ENCODE measurements around the gene MND1.
"Not testable (repeated sequence)": the region's sequence is repeated elsewhere in the genome, so short reads cannot be mapped to it uniquely, and the experiment has no call there.

Gene MND1

DNA sequence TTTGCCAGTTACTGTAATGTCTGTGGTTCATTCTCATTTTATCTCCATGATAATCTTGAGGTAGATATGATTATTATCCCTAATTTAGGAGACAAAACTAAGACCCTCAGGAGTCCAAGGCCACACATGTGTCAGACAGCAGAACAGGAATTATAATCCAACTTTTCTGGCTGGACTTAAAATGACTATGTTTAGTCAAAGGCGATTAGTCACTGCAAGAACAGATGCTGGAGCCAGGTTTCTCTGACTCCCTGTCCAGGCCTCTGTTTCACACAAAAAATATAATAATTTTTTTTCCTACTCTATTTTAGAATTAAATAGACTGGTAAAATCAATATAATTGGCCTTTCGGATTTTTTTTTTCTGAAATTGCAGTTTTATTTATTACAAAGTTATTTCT, 64.9 kb downstream of the MND1 start:
- TF ChIP-seq, protein P1, sequence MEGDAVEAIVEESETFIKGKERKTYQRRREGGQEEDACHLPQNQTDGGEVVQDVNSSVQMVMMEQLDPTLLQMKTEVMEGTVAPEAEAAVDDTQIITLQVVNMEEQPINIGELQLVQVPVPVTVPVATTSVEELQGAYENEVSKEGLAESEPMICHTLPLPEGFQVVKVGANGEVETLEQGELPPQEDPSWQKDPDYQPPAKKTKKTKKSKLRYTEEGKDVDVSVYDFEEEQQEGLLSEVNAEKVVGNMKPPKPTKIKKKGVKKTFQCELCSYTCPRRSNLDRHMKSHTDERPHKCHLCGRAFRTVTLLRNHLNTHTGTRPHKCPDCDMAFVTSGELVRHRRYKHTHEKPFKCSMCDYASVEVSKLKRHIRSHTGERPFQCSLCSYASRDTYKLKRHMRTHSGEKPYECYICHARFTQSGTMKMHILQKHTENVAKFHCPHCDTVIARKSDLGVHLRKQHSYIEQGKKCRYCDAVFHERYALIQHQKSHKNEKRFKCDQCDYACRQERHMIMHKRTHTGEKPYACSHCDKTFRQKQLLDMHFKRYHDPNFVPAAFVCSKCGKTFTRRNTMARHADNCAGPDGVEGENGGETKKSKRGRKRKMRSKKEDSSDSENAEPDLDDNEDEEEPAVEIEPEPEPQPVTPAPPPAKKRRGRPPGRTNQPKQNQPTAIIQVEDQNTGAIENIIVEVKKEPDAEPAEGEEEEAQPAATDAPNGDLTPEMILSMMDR (IDR thresholded peaks at IDR 0.05; ENCODE audit: low read depth, low read length), result no peak
- peak; percentile 58 to 84 for DNase-seq (ENCODE audit: low read depth in 2 of 2)
- H3K4me3 ChIP-seq (replicated peaks in 1 of 2; ENCODE audit: low read depth in 2 of 2, low read length in 2 of 2), result no peak overlapping the region

DNA sequence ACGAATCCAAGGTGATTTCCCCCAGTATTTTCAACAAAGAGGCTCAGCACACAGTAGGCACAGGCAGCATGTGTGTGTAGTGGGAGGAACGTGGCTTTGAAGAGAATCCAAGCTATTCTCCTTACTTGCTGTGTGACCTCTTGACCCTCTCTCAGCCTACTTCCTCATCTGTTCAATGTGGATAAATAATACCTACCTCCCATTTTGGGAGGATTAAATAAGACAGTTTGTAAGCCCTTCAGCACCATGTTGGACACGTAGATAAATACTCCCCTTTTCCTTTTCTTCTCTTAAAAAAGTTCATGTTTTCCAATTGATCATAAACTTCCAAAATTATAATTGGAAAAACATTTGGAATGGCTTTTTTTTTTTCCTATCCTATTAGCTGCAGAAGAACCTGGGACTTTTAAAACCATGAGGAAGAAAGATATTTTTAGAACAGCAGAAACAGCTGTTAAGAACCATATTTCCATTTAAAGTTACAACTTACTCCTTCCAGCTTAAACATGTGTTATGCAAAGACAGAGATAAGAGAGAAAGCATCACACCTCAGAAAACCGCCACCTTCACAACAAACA, 65.5 kb downstream of the MND1 start:
- TF ChIP-seq, protein P1 (IDR thresholded peaks at IDR 0.05; ENCODE audit: low read depth, low read length), result no peak
- H3K4me3 ChIP-seq (replicated peaks in 1 of 2; ENCODE audit: low read depth in 2 of 2, low read length in 2 of 2), result no peak overlapping the region
- DNase-seq (ENCODE audit: low read depth in 2 of 2), result peak in 1 of 2 donors; percentile 26

DNA sequence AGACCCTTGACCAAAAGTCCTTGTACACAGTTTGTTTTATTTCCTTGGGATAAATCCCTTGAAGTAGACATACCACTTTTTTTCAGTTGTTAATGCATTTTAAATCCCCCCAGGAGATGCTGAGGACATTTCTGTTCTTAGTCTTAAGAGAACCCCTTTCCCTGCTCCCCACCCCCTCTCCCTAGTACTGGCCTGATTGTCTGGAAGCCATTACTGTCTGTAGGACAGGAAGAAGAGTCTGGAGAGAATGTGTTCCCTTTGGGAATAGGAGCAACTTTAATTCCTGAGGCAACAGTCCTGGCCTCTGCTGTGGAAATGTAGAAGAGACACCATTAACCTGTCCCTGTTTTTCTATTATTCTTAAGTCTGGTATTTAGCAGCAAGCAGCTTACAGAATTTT, 69.4 kb downstream of the MND1 start:
- TF ChIP-seq, protein P1 (IDR thresholded peaks at IDR 0.05; ENCODE audit: low read depth, low read length), result no peak
- H3K4me3 ChIP-seq (replicated peaks in 1 of 2; ENCODE audit: low read depth in 2 of 2, low read length in 2 of 2), result no peak overlapping the region
- DNase-seq (ENCODE audit: low read depth in 2 of 2), result no peak

DNA sequence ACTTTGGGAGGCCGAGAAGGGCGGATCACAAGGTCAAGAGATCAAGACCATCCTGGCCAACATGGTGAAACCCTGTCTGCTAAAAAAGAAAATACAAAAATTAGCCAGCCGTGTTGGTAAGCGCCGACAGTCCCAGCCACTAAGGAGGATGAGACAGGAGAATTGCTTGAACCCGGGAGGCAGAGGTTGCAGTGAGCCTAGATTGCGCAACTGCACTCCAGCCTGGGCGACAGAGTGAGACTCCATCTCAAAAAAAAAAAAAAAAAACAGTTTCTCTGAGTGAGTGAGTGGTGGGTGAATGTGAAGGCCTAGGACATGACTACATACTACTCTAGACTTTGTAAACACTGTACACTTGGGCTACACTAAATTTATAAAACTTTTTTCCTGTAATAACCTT, 72.0 kb downstream of the MND1 start:
- not testable (repeated sequence) for H3K4me3 ChIP-seq (replicated peaks in 1 of 2; ENCODE audit: low read depth in 2 of 2, low read length in 2 of 2); DNase-seq (ENCODE audit: low read depth in 2 of 2)

DNA sequence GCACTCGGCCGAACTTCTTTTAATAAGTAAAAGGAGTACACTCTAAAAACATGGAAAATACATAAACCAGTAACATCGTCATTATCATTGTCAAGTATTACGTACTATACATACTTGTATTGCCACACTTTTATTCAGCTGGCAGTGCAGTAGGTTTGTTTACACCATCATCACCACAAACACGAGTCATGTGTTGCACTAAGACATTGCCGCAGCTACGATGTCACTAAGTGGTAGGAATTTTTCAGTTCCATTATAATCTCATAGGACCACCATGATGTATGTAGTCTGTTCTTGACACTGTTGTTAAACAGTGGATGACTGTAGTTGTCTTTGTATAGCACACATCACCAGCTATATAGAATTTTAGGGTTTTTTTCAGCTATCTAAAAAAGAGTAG, 73.6 kb downstream of the MND1 start:
- peak; percentile 38 to 39 for DNase-seq (ENCODE audit: low read depth in 2 of 2)
- TF ChIP-seq, protein P1 (IDR thresholded peaks at IDR 0.05; ENCODE audit: low read depth, low read length), result no peak
- no peak overlapping the region for H3K4me3 ChIP-seq (replicated peaks in 1 of 2; ENCODE audit: low read depth in 2 of 2, low read length in 2 of 2)

DNA sequence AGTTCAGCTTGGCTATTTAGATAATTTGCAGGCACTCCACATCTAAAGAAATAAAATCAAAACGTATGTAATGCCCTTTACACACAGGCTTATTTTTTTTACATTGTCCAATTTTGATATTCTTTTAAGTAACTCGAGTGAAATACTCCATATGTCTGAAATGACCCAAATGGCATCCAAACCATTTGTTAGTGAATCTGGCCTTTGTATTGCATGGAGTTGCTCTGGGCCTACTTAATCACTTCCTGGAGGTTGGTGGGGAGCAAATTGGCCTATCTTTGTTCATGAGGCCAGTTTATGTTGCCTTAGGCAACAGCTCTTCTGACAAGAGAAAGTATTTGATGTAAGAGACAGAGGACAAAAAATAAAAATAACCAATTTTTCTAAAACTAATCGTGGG, 74.1 kb downstream of the MND1 start:
- TF ChIP-seq, protein P1 (IDR thresholded peaks at IDR 0.05; ENCODE audit: low read depth, low read length), result no peak
- H3K4me3 ChIP-seq (replicated peaks in 1 of 2; ENCODE audit: low read depth in 2 of 2, low read length in 2 of 2), result no peak overlapping the region
- peak; percentile 35 to 63 for DNase-seq (ENCODE audit: low read depth in 2 of 2)

DNA sequence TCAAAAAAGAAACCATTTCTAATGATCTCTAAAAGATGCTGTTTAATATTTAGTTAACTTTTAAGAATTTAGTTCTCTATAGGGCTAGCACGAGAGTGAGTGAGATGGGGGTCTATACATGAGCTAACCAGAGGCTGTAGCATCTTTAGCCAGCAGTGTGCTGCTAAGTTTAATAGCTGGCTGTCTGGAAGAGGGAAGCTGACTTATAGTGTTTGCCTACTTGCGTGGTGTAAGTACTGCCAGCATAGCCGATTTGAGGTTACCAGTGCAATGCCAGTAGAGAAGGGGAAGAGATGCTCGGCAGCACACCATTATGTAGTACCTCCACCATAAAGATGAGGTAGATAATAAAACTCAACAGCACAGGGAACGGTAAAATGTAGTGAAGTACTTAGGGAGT, 74.5 kb downstream of the MND1 start:
- TF ChIP-seq, protein P1 (IDR thresholded peaks at IDR 0.05; ENCODE audit: low read depth, low read length), result no peak

More for the DNA sequence above, 74.5 kb downstream of the MND1 start:
- H3K4me3 ChIP-seq (replicated peaks in 1 of 2; ENCODE audit: low read depth in 2 of 2, low read length in 2 of 2), result no peak overlapping the region
- no peak for DNase-seq (ENCODE audit: low read depth in 2 of 2)

All from cardiac fibroblast (primary cell).